HUDEP-2 (cell line): Measurements from ENCODE around the gene PLVAP.

ENCODE experiments used
- DNase-seq, 76 experiments: peaks; one replicate each; lab custom pipeline; 2025; ENCODE audit not compliant: unreplicated experiment in 76 of 76; lab: John Stamatoyannopoulos, UW

The PLVAP gene

DNA sequence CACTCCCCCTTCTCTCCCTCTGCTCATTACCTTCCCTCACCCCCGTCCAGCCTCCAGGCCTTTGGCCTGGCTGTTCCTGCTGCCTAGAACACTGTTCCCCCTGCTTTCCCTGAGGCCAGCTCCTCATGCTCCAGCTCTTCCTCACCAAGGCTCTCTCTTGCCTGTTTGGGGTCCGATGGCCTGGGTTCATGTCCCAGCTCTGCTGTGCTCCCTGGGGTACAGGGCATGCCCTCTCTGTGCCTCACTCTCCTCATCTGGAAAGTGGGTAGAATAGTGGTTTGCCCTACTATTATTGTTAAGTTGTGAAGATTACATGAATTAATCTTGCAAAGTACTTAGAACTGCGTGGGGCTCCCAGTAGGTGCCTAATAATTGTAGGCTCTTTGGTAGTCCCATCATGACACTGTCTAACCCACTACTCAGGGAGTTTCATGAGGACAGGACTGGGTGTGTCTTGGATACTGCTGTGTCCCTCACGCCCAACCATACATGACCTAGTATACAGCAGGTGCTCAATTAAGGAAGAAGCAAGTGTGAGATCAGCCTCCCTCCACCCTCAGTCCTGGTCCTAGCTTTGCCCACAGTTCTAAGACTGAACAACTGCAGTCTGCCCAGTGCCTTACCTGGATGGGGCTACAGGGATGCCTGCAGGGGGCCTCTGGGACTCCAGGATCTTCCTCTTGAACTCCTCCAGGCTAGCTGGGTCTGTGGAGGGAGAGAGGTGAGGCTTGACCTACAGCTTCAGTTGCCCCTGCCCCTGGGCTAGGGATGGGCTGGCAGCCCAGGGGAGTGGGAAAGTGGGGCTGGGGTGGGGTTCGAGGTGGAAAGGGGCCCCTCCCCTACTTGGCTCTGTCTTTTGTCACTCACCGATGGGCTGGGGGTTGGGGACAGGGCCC, 17.0 kb downstream of the PLVAP start:
- no peak for DNase-seq

DNA sequence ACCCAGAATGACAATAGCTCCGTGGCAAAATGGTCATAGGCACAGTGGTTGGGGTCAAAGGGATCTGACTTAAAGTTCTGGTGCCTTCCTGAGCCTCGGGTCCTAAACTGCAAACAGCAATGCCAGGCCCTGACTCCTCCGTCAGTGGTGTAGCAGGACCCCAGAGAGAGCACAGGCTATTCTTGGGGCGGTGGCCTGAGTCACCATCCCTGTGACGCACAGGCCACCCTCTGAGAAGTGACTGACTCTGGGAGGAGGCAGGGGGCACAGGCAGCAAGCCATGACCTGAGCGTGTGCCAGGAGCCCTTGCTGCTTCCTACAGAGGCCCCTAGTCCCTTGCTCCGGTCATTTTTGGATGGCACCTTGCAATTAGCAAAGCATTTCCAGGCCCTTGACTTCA, 18.7 kb downstream of the PLVAP start:
- peak in 8 of 76 experiments; percentile 4 to 41 (median 18) for DNase-seq

DNA sequence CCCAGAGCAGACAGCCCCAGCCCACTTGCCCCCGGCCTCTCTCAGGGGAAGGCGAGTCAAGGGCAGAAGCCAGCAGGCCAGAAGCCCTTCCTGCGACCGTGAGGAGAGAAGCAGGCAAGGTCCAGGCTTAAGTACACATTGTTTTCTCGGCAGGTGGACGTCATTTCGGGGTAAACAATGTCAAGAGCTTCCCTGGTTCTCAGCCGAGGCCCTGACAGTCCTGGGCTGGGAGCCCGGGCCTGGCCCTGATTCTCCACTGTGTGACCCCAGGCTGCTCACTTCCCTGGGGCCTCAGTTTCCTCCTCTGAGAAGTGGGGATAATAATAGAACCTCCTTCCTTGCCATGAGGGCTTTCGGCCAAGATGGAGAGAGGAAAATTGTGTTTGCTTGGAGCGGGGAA, 19.4 kb downstream of the PLVAP start:
- no peak for DNase-seq

DNA sequence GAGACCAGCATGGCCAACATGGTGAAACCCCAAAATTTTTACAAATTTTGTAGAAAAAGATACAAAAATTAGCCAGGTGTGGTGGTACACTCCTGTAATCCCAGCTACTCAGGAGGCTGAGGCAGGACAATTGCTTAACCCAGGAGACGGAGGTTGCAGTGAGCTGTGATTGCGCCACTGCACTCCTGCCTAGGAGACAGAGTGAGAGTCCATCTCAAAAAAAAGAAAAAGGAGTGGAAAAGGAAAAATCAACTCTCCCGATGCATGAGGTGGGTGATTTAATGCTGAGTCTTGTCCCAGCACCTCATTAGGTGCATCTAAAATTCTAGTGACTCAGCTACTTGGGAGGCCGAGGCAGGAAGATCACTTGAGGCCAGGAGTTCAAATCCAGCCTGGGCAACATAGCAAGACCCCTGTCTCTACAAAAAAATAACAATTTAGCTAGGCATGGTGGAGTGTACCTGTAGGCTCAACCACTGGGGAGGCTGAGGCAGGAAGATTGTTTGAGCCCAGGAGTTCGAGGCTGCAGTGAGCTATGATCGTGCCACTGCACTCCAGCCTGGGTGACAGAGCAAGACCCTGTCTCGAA, 20.0 kb downstream of the PLVAP start:
- no peak for DNase-seq

DNA sequence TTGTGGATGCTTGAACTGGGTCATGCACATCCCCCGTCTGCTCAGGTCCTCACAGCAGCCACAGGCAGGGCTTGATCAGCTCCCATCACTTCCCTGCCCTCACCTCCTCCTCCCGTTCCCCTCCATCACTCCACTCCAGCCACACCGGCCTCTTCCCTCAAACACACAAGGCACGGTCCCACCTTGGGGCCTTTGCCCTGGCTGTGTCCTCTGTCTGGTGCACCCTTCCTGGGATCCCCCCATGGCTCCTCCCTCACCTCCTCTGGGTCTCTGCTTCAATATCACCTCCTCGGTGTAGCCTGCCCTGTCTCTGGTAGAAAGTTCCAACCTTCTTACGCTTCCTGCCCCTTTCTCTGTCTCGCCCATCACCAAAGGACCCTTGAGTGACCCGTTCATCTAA, 23.8 kb downstream of the PLVAP start:
- DNase-seq, result no peak

- no peak for DNase-seq
These were observed 24.4 kb downstream of the PLVAP start for GRCh38 chr19:17352608-17353280.

DNA sequence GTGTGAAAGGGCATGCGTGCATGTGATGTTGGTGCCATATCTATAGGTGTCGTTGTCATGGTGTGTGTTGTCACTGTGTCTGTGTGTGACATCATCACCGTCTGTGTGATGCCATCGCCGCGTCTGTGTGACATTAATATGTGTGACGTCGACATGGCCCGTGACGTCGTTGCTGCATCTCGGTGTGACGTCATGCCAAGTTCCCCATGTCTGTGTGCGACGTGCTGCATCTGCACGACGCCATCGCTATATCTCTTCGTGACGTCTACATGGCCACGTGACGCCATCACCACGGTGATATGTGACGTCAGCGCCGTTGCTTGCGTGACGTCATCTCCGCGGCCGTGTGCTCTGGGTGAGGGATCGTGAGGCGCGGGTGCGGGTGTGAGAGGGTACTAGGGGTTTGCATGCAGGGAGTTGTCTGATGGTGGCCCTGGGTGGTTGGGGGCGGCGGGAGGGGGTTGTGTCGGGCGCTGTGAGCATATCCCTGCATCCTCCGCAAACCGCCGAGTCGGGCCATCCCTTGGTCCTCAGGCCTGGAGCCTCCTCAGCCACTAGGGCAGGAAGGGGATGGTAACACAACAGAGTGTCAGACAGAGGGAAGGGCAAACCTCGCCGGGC, 25.2 kb downstream of the PLVAP start:
- DNase-seq, result no peak

- no peak for DNase-seq
These were observed 28.4 kb downstream of the PLVAP start for GRCh38 chr19:17348700-17349099.

GRCh38 chr19:17347877-17348276, 29.3 kb downstream of the PLVAP start:
- DNase-seq, result no peak

- no peak for DNase-seq
These were observed 29.8 kb downstream of the PLVAP start for GRCh38 chr19:17347361-17347760.

GRCh38 chr19:17346109-17346671, 31.0 kb downstream of the PLVAP start:
- peak in 63 of 76 experiments; percentile 6 to 82 (median 61) for DNase-seq

DNA sequence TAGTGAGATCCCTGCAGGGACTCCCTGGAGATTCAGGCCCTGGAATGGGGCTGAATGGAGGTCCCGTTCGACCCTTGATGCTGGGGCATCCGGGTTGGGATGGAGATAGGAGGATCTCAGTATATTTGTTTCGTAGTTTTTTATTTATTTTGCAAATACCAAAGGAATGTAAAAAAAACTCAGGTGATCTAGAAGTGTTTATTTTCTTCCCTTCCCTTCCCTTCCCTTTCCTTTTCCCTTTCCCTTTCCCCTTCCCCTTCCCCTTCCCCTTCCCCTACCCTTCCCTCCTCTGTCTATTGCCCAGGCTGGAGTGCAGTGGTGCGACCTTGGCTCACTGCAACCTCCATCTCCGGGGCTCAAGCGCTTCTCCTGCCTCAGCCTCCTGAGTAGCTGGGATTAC, 35.3 kb downstream of the PLVAP start:
- no peak for DNase-seq

GRCh38 chr19:17341386-17341785, 35.8 kb downstream of the PLVAP start:
- DNase-seq, result no peak

- no peak for DNase-seq
These were observed 36.2 kb downstream of the PLVAP start for GRCh38 chr19:17340871-17341357.

DNA sequence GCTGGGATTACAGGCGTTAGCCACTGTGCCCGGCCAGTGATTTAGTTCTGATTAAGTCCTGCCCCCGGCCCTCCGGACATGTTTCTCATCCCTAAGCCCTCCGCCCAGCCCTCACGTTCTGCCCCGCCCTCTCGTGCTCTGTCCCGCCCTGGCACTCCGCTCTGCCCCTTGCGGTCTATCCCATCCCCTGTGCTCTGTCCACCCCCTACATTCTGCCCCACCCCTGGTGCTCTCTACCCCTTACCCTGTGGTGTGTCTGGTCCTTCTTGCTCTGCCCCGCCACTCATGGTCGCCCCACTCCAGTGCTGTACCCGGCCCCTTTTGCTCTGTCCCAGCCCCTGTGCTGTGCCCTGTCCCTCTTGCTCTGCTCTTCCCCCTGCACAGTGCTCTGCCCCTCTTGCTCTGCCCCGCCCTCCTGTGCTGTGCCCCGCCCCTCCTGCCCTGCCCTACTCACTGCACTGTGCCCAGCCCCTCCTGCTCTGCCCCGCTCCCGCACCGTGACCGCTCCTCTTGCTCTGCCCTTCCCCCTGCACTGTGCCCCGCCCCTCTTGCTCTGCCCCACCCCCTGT, 36.8 kb downstream of the PLVAP start:
- DNase-seq, result peak in 72 of 76 experiments; percentile 10 to 97 (median 88)

- DNase-seq, result peak in 53 of 76 experiments; percentile 10 to 74 (median 53)
These were observed 37.9 kb downstream of the PLVAP start for GRCh38 chr19:17339088-17339741.

DNA sequence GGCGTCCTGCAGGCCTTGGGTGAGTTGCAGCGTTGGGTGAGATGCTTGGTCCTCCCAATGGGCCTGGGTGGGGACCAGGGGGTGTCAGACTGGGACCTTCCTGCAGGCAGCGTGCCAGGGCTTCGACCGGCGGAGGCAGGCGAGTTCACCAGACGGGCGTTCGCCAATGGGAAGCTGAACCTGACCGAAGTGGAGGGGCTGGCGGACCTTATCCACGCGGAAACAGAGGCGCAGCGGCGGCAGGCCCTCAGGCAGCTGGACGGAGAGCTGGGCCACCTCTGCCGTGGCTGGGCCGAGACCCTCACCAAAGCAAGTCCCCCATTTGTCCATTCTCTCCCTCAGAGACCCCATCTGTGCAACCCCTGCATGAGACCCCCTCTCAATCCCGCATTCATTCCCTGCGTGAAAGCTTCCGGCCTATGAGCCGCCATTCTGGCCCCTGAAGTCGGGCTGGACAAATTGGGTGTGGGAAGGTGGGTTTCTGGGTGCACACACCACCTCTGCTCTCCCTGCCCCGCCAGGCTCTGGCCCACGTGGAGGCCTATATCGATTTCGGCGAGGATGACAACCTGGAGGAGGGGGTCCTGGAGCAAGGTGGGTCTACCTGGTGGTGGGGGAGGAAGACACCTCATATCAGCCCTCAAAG, 38.6 kb downstream of the PLVAP start:
- DNase-seq, result no peak

GRCh38 chr19:17337675-17338432, 39.3 kb downstream of the PLVAP start:
- peak in 59 of 76 experiments; percentile 5 to 65 (median 42) for DNase-seq
